AG04449 (cell line): ENCODE results near the gene ARID1B.

ENCODE experiments used
- CTCF ChIA-PET: fragments of 350-600 bp; formaldehyde crosslinking; extraction: SDS; loops from one replicate; lab custom pipeline; 2021; ENCODE audit warnings: antibody characterized with exemption; lab: Yijun Ruan, JAX
- POLR2A ChIA-PET: fragments of 400-600, 350-600 bp; formaldehyde crosslinking; extraction: SDS; loops from one replicate; lab custom pipeline; 2020; ENCODE audit warnings: antibody characterized with exemption, inconsistent platforms; lab: Yijun Ruan, JAX
- DNase-seq: peaks from one replicate; pipeline ENCODE4 v3.0.0-alpha.2; 2010; ENCODE audit warnings: low read depth, low spot score
- H3K4me3 ChIP-seq: 2 replicates; pipeline ENCODE4 v1.5.1; 2011; ENCODE audit warnings: low read depth, mild to moderate bottlenecking, control low read depth, low read length
- TF ChIP-seq, protein P1 (sequence below): IDR thresholded peaks from one replicate; pipeline ENCODE4 v1.5.1; 2011; ENCODE audit warnings: mild to moderate bottlenecking, moderate library complexity, low read length, control low read depth, inconsistent platforms; ENCODE audit not compliant: insufficient read depth; ENCODE audit errors: missing control alignments

ARID1B gene

DNA sequence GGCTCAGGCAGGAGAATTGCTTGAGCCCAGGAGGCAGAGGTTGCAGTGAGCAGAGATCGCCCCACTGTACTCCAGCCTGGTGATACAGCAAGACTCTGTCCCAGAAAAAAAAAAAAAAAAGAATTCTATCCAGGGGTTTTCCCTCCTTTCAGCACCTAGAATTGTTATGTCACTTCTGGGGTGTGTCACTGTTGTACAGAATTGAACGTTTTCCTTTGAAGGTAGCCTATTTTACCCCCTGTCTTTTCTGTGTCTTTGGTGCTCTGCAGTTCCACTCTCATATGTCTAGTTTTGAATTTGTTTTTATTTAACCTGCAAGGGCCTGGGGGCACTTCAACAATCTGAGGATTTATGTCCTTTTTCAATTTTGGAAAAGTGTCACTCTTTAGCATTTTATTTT, 19.3 kb upstream of the ARID1B start:
- DNase-seq, result no peak
- POLR2A ChIA-PET, result no interaction called here
- CTCF ChIA-PET, result no interaction called here
- TF ChIP-seq, protein P1, sequence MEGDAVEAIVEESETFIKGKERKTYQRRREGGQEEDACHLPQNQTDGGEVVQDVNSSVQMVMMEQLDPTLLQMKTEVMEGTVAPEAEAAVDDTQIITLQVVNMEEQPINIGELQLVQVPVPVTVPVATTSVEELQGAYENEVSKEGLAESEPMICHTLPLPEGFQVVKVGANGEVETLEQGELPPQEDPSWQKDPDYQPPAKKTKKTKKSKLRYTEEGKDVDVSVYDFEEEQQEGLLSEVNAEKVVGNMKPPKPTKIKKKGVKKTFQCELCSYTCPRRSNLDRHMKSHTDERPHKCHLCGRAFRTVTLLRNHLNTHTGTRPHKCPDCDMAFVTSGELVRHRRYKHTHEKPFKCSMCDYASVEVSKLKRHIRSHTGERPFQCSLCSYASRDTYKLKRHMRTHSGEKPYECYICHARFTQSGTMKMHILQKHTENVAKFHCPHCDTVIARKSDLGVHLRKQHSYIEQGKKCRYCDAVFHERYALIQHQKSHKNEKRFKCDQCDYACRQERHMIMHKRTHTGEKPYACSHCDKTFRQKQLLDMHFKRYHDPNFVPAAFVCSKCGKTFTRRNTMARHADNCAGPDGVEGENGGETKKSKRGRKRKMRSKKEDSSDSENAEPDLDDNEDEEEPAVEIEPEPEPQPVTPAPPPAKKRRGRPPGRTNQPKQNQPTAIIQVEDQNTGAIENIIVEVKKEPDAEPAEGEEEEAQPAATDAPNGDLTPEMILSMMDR, result no peak
- H3K4me3 ChIP-seq, result no peak overlapping the region

DNA sequence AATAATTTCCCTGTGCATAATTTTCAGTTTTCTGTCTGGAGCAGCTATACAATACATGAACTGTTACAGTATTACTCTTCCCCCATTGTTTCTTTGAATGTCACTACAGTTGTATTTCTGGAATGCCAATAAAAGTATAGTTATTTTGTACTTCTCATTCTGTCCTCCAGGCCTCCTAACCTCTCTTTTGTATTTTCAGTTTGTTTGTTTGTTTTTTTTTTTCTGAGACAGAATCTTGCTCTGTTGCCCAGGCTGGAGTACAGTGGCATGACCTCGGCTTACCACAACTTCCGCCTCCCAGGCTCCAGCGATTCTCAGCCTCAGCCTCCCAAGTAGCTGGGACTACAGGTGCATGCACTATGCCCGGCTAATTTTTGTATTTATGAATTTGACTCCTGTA, 16.8 kb upstream of the ARID1B start:
- TF ChIP-seq, protein P1, result no peak
- ChIA-PET POLR2A (no interaction called here), CTCF (no interaction called here)
- DNase-seq, result no peak
- H3K4me3 ChIP-seq, result no peak overlapping the region

DNA sequence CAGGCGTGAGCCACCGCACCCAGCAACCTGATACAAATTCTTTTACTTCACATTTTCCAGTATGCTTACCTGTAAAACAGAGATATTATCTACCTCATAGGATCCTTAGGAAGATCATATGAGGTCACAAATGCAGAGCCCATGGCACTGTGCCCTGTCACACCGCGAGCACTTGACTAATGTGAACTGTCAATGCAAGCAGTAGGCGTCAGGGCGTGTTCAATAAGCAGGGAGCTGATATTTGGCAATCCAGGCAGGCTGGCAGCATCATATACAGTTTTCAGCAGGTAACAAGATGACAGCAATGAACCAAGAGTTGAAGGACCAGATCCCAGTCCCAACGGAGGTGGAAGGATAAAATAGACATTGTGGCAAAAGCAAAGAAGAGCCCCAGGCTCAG, 14.6 kb upstream of the ARID1B start:
- H3K4me3 ChIP-seq, result no peak overlapping the region
- POLR2A ChIA-PET, result no interaction called here
- TF ChIP-seq, protein P1, result no peak
- DNase-seq, result no peak
- CTCF ChIA-PET, result interaction anchor here (1.4 kb wide), 1 partner anchor 198 kb away, joined by 3 read pairs; no protein-coding TSS in a partner anchor

DNA sequence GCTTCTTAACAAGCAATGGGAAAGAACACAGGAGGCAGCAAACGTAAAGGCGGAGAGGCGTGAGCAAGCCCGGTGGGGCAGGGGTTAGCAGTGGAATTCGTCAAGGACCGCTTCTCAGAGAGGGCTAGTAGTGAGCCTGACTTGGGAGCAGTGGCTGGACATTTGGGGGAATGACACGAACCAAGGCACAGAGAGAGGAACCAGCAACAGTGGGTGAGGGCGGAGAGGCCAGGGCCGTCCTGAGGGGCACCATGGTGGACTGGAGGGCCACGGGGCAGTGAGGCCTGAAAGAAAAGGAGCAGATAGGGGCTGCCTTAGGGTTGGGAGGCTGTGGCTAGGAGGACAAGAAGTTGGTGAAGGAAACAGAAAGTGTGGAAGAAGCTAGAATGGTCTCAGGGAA, 12.1 kb upstream of the ARID1B start:
- CTCF ChIA-PET, result no interaction called here
- H3K4me3 ChIP-seq, result no peak overlapping the region
- TF ChIP-seq, protein P1, result no peak
- POLR2A ChIA-PET, result no interaction called here
- no peak for DNase-seq

DNA sequence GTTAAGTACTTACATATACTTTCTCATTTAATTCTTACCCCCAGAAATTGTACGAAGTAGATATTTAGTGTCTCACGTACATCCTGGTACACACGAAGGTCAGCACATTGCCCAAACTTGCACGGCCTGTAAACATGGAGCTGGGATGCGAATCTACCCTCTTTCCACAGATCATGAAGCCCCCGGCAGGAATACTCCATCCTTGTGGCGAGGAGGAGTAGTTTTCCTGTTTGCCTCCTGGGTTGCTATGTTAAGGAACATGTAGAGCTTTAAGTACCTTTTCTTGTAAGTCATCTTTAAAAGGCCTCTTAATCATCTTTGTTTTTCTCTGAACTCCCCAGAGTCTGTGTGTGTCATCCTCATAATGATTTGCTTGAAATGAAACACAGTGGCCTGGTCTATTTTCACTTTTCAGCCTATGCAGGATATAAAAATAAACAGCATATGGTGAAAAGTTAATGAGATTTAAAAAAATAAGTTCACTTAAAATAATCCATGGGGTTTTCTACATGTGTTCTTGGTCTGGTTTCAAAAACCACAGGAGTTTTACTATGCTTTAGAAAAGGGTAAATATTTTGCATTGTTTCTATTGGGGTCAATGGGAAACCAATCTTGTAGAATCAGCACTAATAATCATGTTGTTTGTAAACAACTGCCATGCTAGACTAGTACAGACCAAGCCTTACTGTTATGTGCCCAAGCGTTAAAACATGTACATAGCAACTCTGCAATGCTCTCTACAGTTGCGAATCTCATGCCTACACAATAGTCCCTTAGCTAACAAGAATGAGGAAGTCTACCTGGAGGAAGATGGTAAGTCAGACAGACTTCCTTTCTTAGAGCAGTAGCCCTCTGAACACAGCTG, 9.3 kb upstream of the ARID1B start:
- CTCF ChIA-PET, result interaction anchor here (1.3 kb wide), 1 partner anchor 9 kb away, joined by 3 read pairs; the partner anchor contains the start of gene ARID1B
- DNase-seq, result no peak
- POLR2A ChIA-PET, result no interaction called here
- H3K4me3 ChIP-seq, result no peak overlapping the region
- TF ChIP-seq, protein P1, result no peak

DNA sequence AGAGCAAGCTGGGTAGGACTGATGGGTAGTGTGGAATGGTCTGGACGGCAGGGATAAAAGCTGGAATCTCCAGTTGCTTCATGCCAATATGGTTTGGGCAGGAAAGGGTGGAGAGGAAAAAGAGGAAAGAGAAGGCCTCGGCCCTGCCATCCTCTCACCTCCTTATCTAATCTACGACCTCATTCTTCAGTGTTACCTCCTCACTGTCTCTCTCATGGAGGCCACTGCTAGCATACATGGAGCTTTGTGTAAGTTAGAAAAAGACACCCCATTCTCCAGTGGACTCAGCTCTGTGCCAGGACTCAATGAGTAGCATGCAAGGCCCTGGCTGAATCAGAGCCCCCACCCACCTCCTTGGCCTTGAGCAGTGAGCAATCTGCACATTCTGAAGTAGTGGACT, 6.1 kb upstream of the ARID1B start:
- ChIA-PET POLR2A (no interaction called here), CTCF (interaction anchor here (0.9 kb wide), 1 partner anchor 205 kb away, joined by 3 read pairs; no protein-coding TSS in a partner anchor)
- TF ChIP-seq, protein P1, result no peak
- no peak for DNase-seq
- H3K4me3 ChIP-seq, result no peak overlapping the region
